ENCODE measurements around the gene CENPQ. TPM values are rescaled to one million over a fixed set of nuclear protein-coding genes. Genes with fewer than 3 reads are reported as not detected.

Gene CENPQ
- total and polyA plus RNA-seq, 2 of the 8 experiments (the other 6 are each of a cell fraction or from before 2014, with no cell fraction given): 9.4 to 19.6 TPM

GRCh38 chr6:49506569-49507111, 43.5 kb downstream of the CENPQ start:
- Histone ChIP-seq H2BK15ac (ENCODE audit: low read length) (no peak overlapping the region), H3K27ac (ENCODE audit: low read depth, low read length) (no peak overlapping the region), H3K79me2 (ENCODE audit: control insufficient read depth in 1 of 2, insufficient read depth in 2 of 2, low read length in 2 of 2) (no peaks in the 10 kb centered on the region), H2BK20ac (ENCODE audit: low read length) (no peak overlapping the region), H3K4me3 (ENCODE audit: extremely low read depth in 1 of 4, insufficient read depth in 2 of 4, low read depth in 3 of 4, low read length in 4 of 4) (no peak overlapping the region), H2AK5ac (ENCODE audit: low read depth, low read length) (no peak overlapping the region), H2BK12ac (ENCODE audit: low read depth, low read length) (no peak overlapping the region), H3K56ac (replicated peaks; ENCODE audit: insufficient read length, low read depth, low read length) (no peak overlapping the region), H3K36me3 (ENCODE audit: control insufficient read depth in 2 of 4, insufficient read depth in 4 of 4, low read length in 3 of 4) (no peaks in the 10 kb centered on the region), H3K23ac (ENCODE audit: insufficient read length) (no peak overlapping the region), H3K9me3 (ENCODE audit: insufficient read depth in 2 of 2, low read depth in 1 of 2, low read length in 1 of 2) (peaks cover 2 to 5% of the 10 kb centered on the region in 2 experiments), H3K23me2 (ENCODE audit: low read depth, low read length) (no peaks in the 10 kb centered on the region), H3K18ac (ENCODE audit: extremely low read depth, low read length) (no peak overlapping the region), H4K8ac (ENCODE audit: extremely low read depth, insufficient read depth, low read length) (no peak overlapping the region), H3K4me2 (ENCODE audit: insufficient read depth in 1 of 2, low read depth in 2 of 2, low read length in 2 of 2) (no peak overlapping the region), H3K27me3 (replicated peaks in 1 of 4; ENCODE audit: control insufficient read depth in 3 of 4, extremely low read depth in 1 of 4, insufficient read depth in 3 of 4, low read length in 3 of 4) (no peaks in the 10 kb centered on the region), H2BK5ac (ENCODE audit: low read depth, low read length) (no peak overlapping the region), H3K79me1 (ENCODE audit: low read depth, low read length) (no peaks in the 10 kb centered on the region), H3K14ac (ENCODE audit: insufficient read length) (no peak overlapping the region), H4K20me1 (replicated peaks in 1 of 2; ENCODE audit: control insufficient read depth in 1 of 2, insufficient read depth in 2 of 2, low read length in 2 of 2) (no peaks in the 10 kb centered on the region), H2AFZ (ENCODE audit: low read length) (no peak overlapping the region), H2BK120ac (replicated peaks; ENCODE audit: low read depth, low read length) (no peak overlapping the region), H3K9ac (replicated peaks in 1 of 4; ENCODE audit: extremely low read depth in 1 of 4, low read depth in 3 of 4, low read length in 3 of 4) (no peak overlapping the region), H4K5ac (ENCODE audit: insufficient read length, low read depth, low read length) (no peak overlapping the region), H3K4me1 (replicated peaks in 1 of 4; ENCODE audit: control insufficient read depth in 3 of 4, insufficient read depth in 4 of 4, low read length in 3 of 4) (no peaks in the 10 kb centered on the region), H3K4ac (replicated peaks; ENCODE audit: insufficient read length, low read depth, low read length) (no peak overlapping the region), H4K91ac (replicated peaks; ENCODE audit: insufficient read length, low read length) (no peak overlapping the region)
- no peak for FAIRE-seq
- CTCF ChIA-PET (ENCODE audit: partially characterized antibody): no interaction called here
- DNase-seq (ENCODE audit: low read depth in 1 of 2, low spot score in 2 of 2): no peak
- POLR2A ChIA-PET (ENCODE audit: partially characterized antibody): no interaction called here
- 85% methylated on average over 5 of the region's 5 CpGs; no CpG with 5 or more reads in 1 of the 2 experiments for WGBS, 2 experiments (ENCODE audit: extremely low coverage in 1 of 2, insufficient coverage in 1 of 2, insufficient read length in 1 of 2, insufficient replicate concordance in 2 of 2, low coverage in 1 of 2, low lambda C conversion rate in 2 of 2, missing lambda C conversion rate in 1 of 2)
- TF ChIP-seq, protein P1, sequence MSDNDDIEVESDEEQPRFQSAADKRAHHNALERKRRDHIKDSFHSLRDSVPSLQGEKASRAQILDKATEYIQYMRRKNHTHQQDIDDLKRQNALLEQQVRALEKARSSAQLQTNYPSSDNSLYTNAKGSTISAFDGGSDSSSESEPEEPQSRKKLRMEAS (IDR thresholded peaks at IDR 0.05): no peak
- TF ChIP-seq SP2 (IDR thresholded peaks at IDR 0.05; ENCODE audit: low read length) (no peak), SP4 (IDR thresholded peaks at IDR 0.05; ENCODE audit: low read length) (no peak), EGR1 (IDR thresholded peaks at IDR 0.05; ENCODE audit: borderline replicate concordance, low read depth, low read length) (no peak), SP1 (IDR thresholded peaks at IDR 0.05; ENCODE audit: low read depth, low read length) (no peak), MAFK (IDR thresholded peaks at IDR 0.05; ENCODE audit: low read depth, low read length) (no peak), NANOG (IDR thresholded peaks at IDR 0.05; ENCODE audit: insufficient read depth, low read depth, low read length, poor library complexity, severe bottlenecking) (no peak), KDM1A (IDR thresholded peaks at IDR 0.05; ENCODE audit: borderline replicate concordance, low read length) (no peak), SRF (IDR thresholded peaks at IDR 0.05; ENCODE audit: low read depth, low read length) (no peak), ZNF274 (IDR thresholded peaks at IDR 0.05; ENCODE audit: borderline replicate concordance, extremely low read depth, low read length) (no peak), TCF12 (IDR thresholded peaks at IDR 0.05; ENCODE audit: low read depth, low read length) (no peak), JUN (IDR thresholded peaks at IDR 0.05; ENCODE audit: low read depth, low read length) (no peak), HDAC2 (IDR thresholded peaks at IDR 0.05; ENCODE audit: borderline replicate concordance in 1 of 2, low read depth in 2 of 2, low read length in 2 of 2) (no peak)

Data from H1 (cell line).